IPS-20b (cell line): ENCODE measurements around the gene CSF2.

Experiments used
- H3K27ac ChIP-seq: one replicate; pipeline ENCODE4 v1.5.1; 2013; ENCODE audit warnings: low read length
- H3K27me3 ChIP-seq: 2 replicates; pipeline ENCODE4 v1.6.1; 2013; ENCODE audit warnings: mild to moderate bottlenecking, low read length, inconsistent platforms; ENCODE audit not compliant: insufficient read depth
- H3K36me3 ChIP-seq: 2 replicates; pipeline ENCODE4 v1.6.1; 2013; ENCODE audit warnings: low read depth, mild to moderate bottlenecking, inconsistent platforms, low read length, moderate library complexity; ENCODE audit not compliant: insufficient read depth
- H3K4me1 ChIP-seq: 2 replicates; pipeline ENCODE4 v1.6.1; 2013; ENCODE audit warnings: mild to moderate bottlenecking, control low read depth, inconsistent platforms, low read length, moderate library complexity; ENCODE audit not compliant: insufficient read depth
- H3K4me3 ChIP-seq: 2 replicates; pipeline ENCODE4 v1.5.1; 2013; ENCODE audit warnings: mild to moderate bottlenecking, low read length, inconsistent platforms
- H3K9ac ChIP-seq: 2 replicates; pipeline ENCODE4 v1.6.1; 2013; ENCODE audit warnings: low read depth, mild to moderate bottlenecking, inconsistent platforms, low read length, moderate library complexity
- H3K9me3 ChIP-seq: 2 replicates; pipeline ENCODE4 v1.6.1; 2013; ENCODE audit warnings: mild to moderate bottlenecking, low read depth, low read length, inconsistent platforms; ENCODE audit not compliant: insufficient read depth

The CSF2 gene

GRCh38 chr5:132083071-132083678 lies 9.6 kb downstream of the CSF2 start:
- Histone ChIP-seq H3K9ac (no peak overlapping the region), H3K36me3 (no peaks in the 10 kb centered on the region), H3K9me3 (no peaks in the 10 kb centered on the region), H3K4me1 (no peaks in the 10 kb centered on the region), H3K27ac (no peak overlapping the region), H3K27me3 (no peaks in the 10 kb centered on the region), H3K4me3 (no peak overlapping the region)

DNA sequence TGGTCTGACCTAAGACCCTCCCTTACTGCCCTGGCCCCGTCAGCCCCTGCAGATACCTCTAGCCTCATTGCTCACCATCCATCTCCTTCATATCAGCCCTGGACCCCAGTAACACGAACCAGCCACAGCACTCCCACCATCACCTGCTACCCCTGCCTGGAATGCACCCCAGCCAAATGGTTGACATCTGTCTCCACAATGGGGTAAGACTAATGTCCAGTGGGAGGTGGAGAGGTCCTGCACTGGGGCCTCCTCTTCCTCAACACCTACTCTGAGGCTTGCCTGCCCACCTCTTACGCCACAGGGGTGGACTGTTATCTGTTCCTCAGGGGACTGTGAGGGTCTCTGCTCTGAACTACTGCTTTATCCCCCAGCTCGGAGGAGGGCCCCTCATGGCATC lies 12.1 kb downstream of the CSF2 start:
- Histone ChIP-seq H3K9me3 (no peaks in the 10 kb centered on the region), H3K9ac (no peak overlapping the region), H3K27ac (no peak overlapping the region), H3K36me3 (no peaks in the 10 kb centered on the region), H3K4me1 (no peaks in the 10 kb centered on the region), H3K27me3 (no peaks in the 10 kb centered on the region), H3K4me3 (no peak overlapping the region)

DNA sequence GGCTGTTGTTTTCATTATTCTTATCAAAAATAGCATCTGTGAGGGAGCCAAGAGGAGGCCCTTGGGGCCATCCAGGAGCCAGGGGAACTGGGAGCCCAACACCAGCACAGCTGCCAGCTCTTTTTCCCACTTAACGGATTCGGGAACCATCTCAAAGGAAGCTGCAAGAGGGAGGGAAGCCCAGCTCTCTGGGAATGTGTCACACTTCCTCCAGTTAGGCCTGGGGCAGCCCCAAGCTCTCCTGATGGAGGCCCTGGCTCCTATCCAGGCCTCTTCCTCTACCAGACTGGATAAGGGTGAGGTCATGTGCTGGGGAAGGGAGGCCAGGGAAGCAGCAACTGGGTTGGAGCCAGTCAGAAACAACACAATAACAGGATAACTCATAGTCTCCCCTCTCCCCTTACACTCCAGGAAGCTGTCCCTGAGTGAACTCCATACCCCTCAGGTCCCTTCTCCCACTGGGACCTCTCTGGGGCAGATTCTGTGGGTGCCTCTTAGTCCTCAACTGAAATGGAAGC lies 12.7 kb downstream of the CSF2 start:
- Histone ChIP-seq H3K9me3 (no peaks in the 10 kb centered on the region), H3K4me3 (no peak overlapping the region), H3K4me1 (no peaks in the 10 kb centered on the region), H3K9ac (no peak overlapping the region), H3K27me3 (no peaks in the 10 kb centered on the region), H3K27ac (no peak overlapping the region), H3K36me3 (no peaks in the 10 kb centered on the region)

- no peak overlapping the region for H3K27ac ChIP-seq
- no peak overlapping the region for H3K9ac ChIP-seq
Measured at GRCh38 chr5:132087176-132087575, 13.6 kb downstream of the CSF2 start.

GRCh38 chr5:132087661-132088060 lies 14.1 kb downstream of the CSF2 start:
- Histone ChIP-seq H3K27me3 (no peaks in the 10 kb centered on the region), H3K36me3 (no peaks in the 10 kb centered on the region), H3K4me3 (no peak overlapping the region), H3K9me3 (no peaks in the 10 kb centered on the region), H3K9ac (no peak overlapping the region), H3K27ac (no peak overlapping the region), H3K4me1 (no peaks in the 10 kb centered on the region)

More at GRCh38 chr5:132087176-132087575, 13.6 kb downstream of the CSF2 start:
- H3K4me3 ChIP-seq: no peak overlapping the region
- H3K9me3 ChIP-seq: no peaks in the 10 kb centered on the region
- H3K4me1 ChIP-seq: no peaks in the 10 kb centered on the region
- no peaks in the 10 kb centered on the region for H3K36me3 ChIP-seq
- no peaks in the 10 kb centered on the region for H3K27me3 ChIP-seq

DNA sequence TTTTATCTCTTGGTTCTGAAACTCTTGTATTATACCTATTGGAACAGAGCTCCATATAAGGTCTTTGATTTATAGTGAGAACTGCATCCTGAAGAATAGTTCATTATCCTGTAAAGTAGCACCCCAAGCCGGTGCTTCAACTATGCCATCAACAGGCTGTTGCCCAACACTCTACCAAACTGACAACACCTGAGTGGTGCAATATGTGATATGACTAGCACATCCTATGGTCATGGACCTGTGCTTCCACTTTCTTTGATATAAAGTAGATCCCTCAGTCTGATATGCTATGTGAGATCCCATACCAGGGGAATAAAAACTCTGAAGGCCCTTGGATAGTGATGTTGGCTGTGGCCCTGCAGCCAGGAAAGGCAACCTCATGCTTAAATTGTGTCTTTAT lies 15.8 kb downstream of the CSF2 start:
- H3K4me3 ChIP-seq: no peak overlapping the region
- H3K36me3 ChIP-seq: no peaks in the 10 kb centered on the region
- H3K27me3 ChIP-seq: no peaks in the 10 kb centered on the region
- H3K4me1 ChIP-seq: no peaks in the 10 kb centered on the region
- no peak overlapping the region for H3K9ac ChIP-seq
- no peaks in the 10 kb centered on the region for H3K9me3 ChIP-seq
- no peak overlapping the region for H3K27ac ChIP-seq

- Histone ChIP-seq H3K9ac (no peak overlapping the region), H3K4me3 (no peak overlapping the region)
Measured at GRCh38 chr5:132090107-132090506, 16.5 kb downstream of the CSF2 start.

GRCh38 chr5:132093271-132093670 lies 19.7 kb downstream of the CSF2 start:
- Histone ChIP-seq H3K4me3 (no peak overlapping the region), H3K4me1 (no peaks in the 10 kb centered on the region)

More at GRCh38 chr5:132090107-132090506, 16.5 kb downstream of the CSF2 start:
- Histone ChIP-seq H3K9me3 (no peaks in the 10 kb centered on the region), H3K36me3 (no peaks in the 10 kb centered on the region), H3K27ac (no peak overlapping the region), H3K27me3 (no peaks in the 10 kb centered on the region), H3K4me1 (no peaks in the 10 kb centered on the region)

DNA sequence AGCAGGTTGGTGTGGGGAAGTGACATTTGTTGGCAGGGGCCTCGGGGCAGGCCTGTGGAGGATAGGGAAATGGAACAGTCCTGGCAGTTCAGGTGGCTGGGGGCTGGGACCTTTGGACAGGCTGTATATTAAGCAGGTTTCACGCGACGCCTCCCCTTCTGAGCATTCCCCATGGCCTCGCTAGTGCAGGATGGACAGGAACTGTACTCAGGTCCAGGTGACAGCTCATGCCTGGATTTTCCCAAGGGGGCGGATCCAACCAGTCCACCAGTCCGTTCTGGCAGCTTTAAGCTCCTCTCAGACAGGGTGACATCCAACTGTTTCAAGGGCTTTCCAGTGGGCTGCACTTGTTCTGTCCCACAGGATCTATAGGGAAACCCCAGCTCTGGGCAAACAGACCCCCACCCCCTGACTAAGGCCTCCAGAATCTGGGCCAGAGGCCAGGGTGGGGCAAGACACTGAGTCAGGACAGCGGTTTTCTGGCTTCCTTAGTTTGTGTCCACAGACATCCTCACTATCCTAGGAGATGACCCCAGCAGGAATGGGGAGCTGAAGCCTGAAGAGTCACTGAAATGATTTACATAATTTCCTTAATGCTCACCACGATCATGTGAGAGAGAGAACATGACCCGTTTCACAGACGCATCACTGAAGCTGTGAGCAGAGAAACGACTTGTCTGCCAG lies 20.9 kb downstream of the CSF2 start:
- Histone ChIP-seq H3K36me3 (no peaks in the 10 kb centered on the region), H3K27me3 (no peaks in the 10 kb centered on the region), H3K9ac (no peak overlapping the region), H3K4me3 (no peak overlapping the region), H3K27ac (no peak overlapping the region), H3K9me3 (no peaks in the 10 kb centered on the region), H3K4me1 (no peaks in the 10 kb centered on the region)

More at GRCh38 chr5:132093271-132093670, 19.7 kb downstream of the CSF2 start:
- Histone ChIP-seq H3K27ac (no peak overlapping the region), H3K36me3 (no peaks in the 10 kb centered on the region), H3K27me3 (no peaks in the 10 kb centered on the region), H3K9ac (no peak overlapping the region), H3K9me3 (no peaks in the 10 kb centered on the region)

GRCh38 chr5:132095077-132095410 lies 21.5 kb downstream of the CSF2 start:
- Histone ChIP-seq H3K4me3 (no peak overlapping the region), H3K27me3 (no peaks in the 10 kb centered on the region), H3K9ac (no peak overlapping the region), H3K27ac (no peak overlapping the region), H3K4me1 (no peaks in the 10 kb centered on the region), H3K36me3 (no peaks in the 10 kb centered on the region), H3K9me3 (no peaks in the 10 kb centered on the region)

GRCh38 chr5:132095424-132095972 lies 21.9 kb downstream of the CSF2 start:
- Histone ChIP-seq H3K9ac (no peak overlapping the region), H3K36me3 (no peaks in the 10 kb centered on the region), H3K27ac (no peak overlapping the region), H3K27me3 (no peaks in the 10 kb centered on the region), H3K4me3 (no peak overlapping the region), H3K4me1 (no peaks in the 10 kb centered on the region), H3K9me3 (no peaks in the 10 kb centered on the region)

DNA sequence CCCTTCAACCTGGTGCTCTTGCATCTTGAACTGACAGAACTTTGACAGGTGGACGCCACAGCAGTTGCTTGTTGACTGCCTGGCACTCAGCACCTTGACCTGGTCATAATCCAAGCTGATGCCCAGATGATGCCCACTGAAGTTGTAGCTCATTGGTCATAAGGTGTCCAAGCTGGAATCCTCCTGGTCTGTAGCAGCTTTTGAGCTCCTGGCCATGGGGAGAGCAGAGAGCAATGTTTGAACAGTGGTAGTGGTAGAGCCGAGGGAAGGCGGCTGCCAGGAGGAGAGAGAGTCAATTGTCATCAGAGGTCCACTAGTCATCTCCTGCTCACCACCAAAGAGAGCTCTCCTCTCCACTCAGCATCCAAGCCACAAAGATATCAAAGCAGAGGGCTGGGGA lies 23.3 kb downstream of the CSF2 start:
- no peaks in the 10 kb centered on the region for H3K27me3 ChIP-seq
- no peaks in the 10 kb centered on the region for H3K9me3 ChIP-seq
- H3K4me3 ChIP-seq: no peak overlapping the region
- no peaks in the 10 kb centered on the region for H3K36me3 ChIP-seq
- no peak overlapping the region for H3K27ac ChIP-seq
- no peak overlapping the region for H3K9ac ChIP-seq
- H3K4me1 ChIP-seq: no peaks in the 10 kb centered on the region
